Right lobe of liver (tissue), 6 donors: ENCODE data around the gene ATAD1. TPM values are rescaled to one million over a fixed set of nuclear protein-coding genes. Genes with fewer than 3 reads are reported as not detected.
A peak's percentile ranks its signal among the peaks of the same experiment; 100 is the strongest.

Experiments
- ATAC-seq, 4 donors: fragments of 200-7000 bp; cut with Tn5 transposase; one replicate each; pipeline ENCODE4 v1.9.1; 2020; ENCODE audit warnings: mild to moderate bottlenecking in 4 of 4, moderate library complexity in 4 of 4
- DNase-seq, 3 donors: peaks; one replicate each; pipeline ENCODE4 v3.0.0-alpha.2; 2020
- H3K27ac ChIP-seq, 3 donors: fragments of 200-600 bp; one replicate each; pipeline ENCODE4 v1.8.0; 2022
- H3K27me3 ChIP-seq, 2 donors: fragments of 200-600 bp; one replicate each; pipeline ENCODE4 v1.8.0; 2022
- H3K36me3 ChIP-seq, 4 donors: fragments of 200-600 bp; sonication (generic) in 1 of 4; one replicate each; pipeline versions ENCODE4 v1.5.1 to v1.8.0; 2017 to 2022; ENCODE audit warnings: control low read depth in 1 of 4
- H3K4me1 ChIP-seq, 4 donors: fragments of 200-600 bp; sonication (generic) in 1 of 4; one replicate each; pipeline versions ENCODE4 v1.5.1 to v1.8.0; 2017 to 2022; ENCODE audit warnings: control low read depth in 1 of 4
- H3K4me3 ChIP-seq, 3 donors: fragments of 200-600 bp; one replicate each; pipeline ENCODE4 v1.8.0; 2022
- H3K9me3 ChIP-seq, 4 donors: fragments of 200-600 bp; sonication (generic) in 1 of 4; one replicate each; pipeline versions ENCODE4 v1.5.1 to v1.8.0; 2017 to 2022; ENCODE audit warnings: control low read depth in 1 of 4
- CTCF ChIP-seq, 4 donors: fragments of 200-600 bp in 3 of 4; fragments of 450-650 bp in 1 of 4; IDR thresholded peaks; one replicate each; pipeline versions ENCODE4 v1.5.1 to v1.8.0; 2016 to 2022; ENCODE audit warnings: antibody characterized with exemption in 4 of 4, mild to moderate bottlenecking in 2 of 4
- POLR2A ChIP-seq: fragments of 450-650 bp; IDR thresholded peaks from one replicate; pipeline ENCODE4 v1.6.1; 2017; ENCODE audit warnings: antibody characterized with exemption, mild to moderate bottlenecking
- WGBS: methylation state at CpG from one replicate; pipeline ENCODE4 v1.1.6; 2018; ENCODE audit warnings: low coverage, low lambda C conversion rate; ENCODE audit not compliant: insufficient coverage; ENCODE audit errors: missing lambda C conversion rate; 5-methylcytosine and 5-hydroxymethylcytosine counted together
- intact Hi-C, 2 donors: fragments of 100-400 bp; cut with DNase I; formaldehyde crosslinking; loops; one replicate each; pipeline versions ENCODE4 v1.11.2 to v1.14.1; 2022
- total RNA-seq, 6 experiments: library from RNA; depleted of rRNA in 2 of 6; stranded (reverse); fragments of >200 nt in 2 of 6; fragmentation: NEBNext Ultra II Directional in 3 of 6; extraction: Animal tissue kit (Norgen Biotek cat#: 25700) in 3 of 6; gene quantifications; one replicate each; pipeline versions ENCODE4 v1.1.0 to v1.2.4, GENCODE V29; 2016 to 2023
- donor health status: DM: no; HTN: yes; CAD: no.
- donor health status: DM: no; HTN: no; CAD: no.
- donor health status: DM: no; HTN: no; CAD: no.
- donor health status: DM: no; HTN: yes; CAD: no.
- donor health status: DM: no; HTN: yes; CAD: no.

ATAD1 gene
- total RNA-seq, 6 experiments from 2014 or later = 17.4 to 24.2 (median 22.3) TPM

- no peaks in the 10 kb centered on the region for H3K9me3 ChIP-seq
- TF ChIP-seq CTCF (IDR thresholded peaks at IDR 0.05) (no peak), POLR2A (no peak)
- no peak overlapping the region for H3K27ac ChIP-seq
- H3K4me3 ChIP-seq = no peak overlapping the region
- H3K27me3 ChIP-seq = no peaks in the 10 kb centered on the region
- WGBS = 100% methylated on average over 2 of the region's 2 CpGs
- peaks cover 0 to 4% (median 0%) of the 10 kb centered on the region in 4 donors for H3K36me3 ChIP-seq
- DNase-seq (no peak), ATAC-seq (no peak)
- intact Hi-C loops = no loop called here
- H3K4me1 ChIP-seq = no peaks in the 10 kb centered on the region
Measured at GRCh38 chr10:87781545-87781944, 36.5 kb downstream of the ATAD1 start.

- 94% methylated on average over 6 of the region's 6 CpGs for WGBS
- intact Hi-C loops = no loop called here
- H3K4me3 ChIP-seq = no peak overlapping the region
- peaks cover 0 to 4% (median 2%) of the 10 kb centered on the region in 4 donors for H3K36me3 ChIP-seq
- ATAC-seq (no peak), DNase-seq (no peak)
- H3K27ac ChIP-seq = no peak overlapping the region
- no peaks in the 10 kb centered on the region for H3K27me3 ChIP-seq
- TF ChIP-seq POLR2A = no peak
- TF ChIP-seq CTCF (IDR thresholded peaks at IDR 0.05) = no peak
- H3K9me3 ChIP-seq = no peaks in the 10 kb centered on the region
- no peaks in the 10 kb centered on the region for H3K4me1 ChIP-seq
Measured at GRCh38 chr10:87776328-87776727, 41.7 kb downstream of the ATAD1 start.

- no peak for DNase-seq
- 49% methylated on average over 4 of the region's 4 CpGs for WGBS
- peak in 3 of 4 donors; percentile 26 to 46 (median 29) for ATAC-seq
- intact Hi-C loops = no loop called here
- Histone ChIP-seq H3K36me3 (peaks cover 0 to 5% (median 2%) of the 10 kb centered on the region in 4 donors), H3K27ac (no peak overlapping the region), H3K27me3 (no peaks in the 10 kb centered on the region), H3K4me1 (no peaks in the 10 kb centered on the region), H3K4me3 (no peak overlapping the region), H3K9me3 (no peaks in the 10 kb centered on the region)
- TF ChIP-seq CTCF (IDR thresholded peaks at IDR 0.05) = no peak
- TF ChIP-seq POLR2A = no peak
Measured at GRCh38 chr10:87775766-87776165, 42.3 kb downstream of the ATAD1 start.

- peaks cover 0 to 14% (median 0%) of the 10 kb centered on the region in 4 donors for H3K36me3 ChIP-seq
- peak; percentile 56 to 77 (median 76) for ATAC-seq
- TF ChIP-seq CTCF (IDR thresholded peaks at IDR 0.05) (peak; percentile 46 to 65 (median 58)), POLR2A (no peak)
- no peaks in the 10 kb centered on the region for H3K9me3 ChIP-seq
- H3K4me3 ChIP-seq = no peak overlapping the region
- intact Hi-C loops = no loop called here
- no peaks in the 10 kb centered on the region for H3K4me1 ChIP-seq
- no peaks in the 10 kb centered on the region for H3K27me3 ChIP-seq
- H3K27ac ChIP-seq = no peak overlapping the region
- 88% methylated on average over 2 of the region's 2 CpGs for WGBS
- no peak for DNase-seq
Measured at GRCh38 chr10:87771871-87772500, 46.0 kb downstream of the ATAD1 start.
